Stimulated activated CD4-positive, alpha-beta T cell treated with anti-CD3 and anti-CD28 coated beads, TNF-alpha, amount 100 ng/mL, for 48 hours (primary cell): Measurements from ENCODE around the gene PRR14L.

Experiments used
- DNase-seq, 3 donors: peaks; one replicate each; pipeline ENCODE4 v3.0.0-alpha.2; 2020; ENCODE audit warnings: low read depth in 3 of 3

Gene PRR14L

GRCh38 chr22:31639436-31640039, 110.4 kb downstream of the PRR14L start:
- no peak for DNase-seq

GRCh38 chr22:31637891-31638618, 111.9 kb downstream of the PRR14L start:
- DNase-seq: no peak

GRCh38 chr22:31637447-31637890, 112.5 kb downstream of the PRR14L start:
- no peak for DNase-seq

DNA sequence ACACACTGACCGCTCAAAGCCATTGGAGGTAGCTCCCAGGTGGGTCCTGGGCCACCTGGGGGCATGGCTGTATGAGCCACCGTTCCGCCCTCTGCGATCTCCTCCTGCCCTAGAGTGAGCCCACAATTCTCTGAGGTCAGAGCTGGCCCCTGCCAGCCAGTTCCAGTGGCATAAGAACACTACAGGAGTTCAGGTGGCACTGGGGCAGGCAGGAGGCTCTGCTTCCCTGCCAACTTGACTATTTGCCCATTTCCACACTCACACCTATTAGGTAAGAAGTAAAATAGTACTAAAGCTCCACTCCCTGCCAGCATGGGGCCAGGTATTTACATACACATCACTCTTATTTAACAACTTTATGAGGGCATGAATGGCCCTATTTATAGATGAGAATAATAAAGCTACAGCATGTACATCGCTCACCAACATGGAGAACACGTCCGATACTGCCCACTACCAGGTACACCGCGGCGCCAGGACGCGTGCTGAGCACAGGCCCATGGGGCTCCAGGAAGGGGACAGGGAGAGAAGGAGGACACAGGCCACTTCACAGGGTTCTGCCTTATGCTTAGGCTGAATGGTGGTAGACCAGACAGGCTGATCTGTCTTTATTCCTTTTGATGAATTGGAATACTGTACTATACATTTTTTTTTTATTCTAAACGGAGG, 114.2 kb downstream of the PRR14L start:
- DNase-seq: no peak

- DNase-seq: no peak
These were observed 118.5 kb downstream of the PRR14L start for GRCh38 chr22:31631436-31631835.
